ENCODE data around the gene TARBP1.

Gene TARBP1

GRCh38 chr1:234499119-234499942 lies 20.4 kb upstream of the TARBP1 start:
- TF ChIP-seq CTCF (IDR thresholded peaks at IDR 0.05; ENCODE audit: low read depth, low read length) = peak; percentile 94
- in situ Hi-C loops (cut with HindIII; ENCODE audit: low sequenced_read_pairs) = no loop called here
- H3K4me3 ChIP-seq (ENCODE audit: low read depth, low read length) = no peak overlapping the region
- peak; percentile 92 for DNase-seq (ENCODE audit: low read depth, low spot score)

GRCh38 chr1:234498448-234499118 lies 19.6 kb upstream of the TARBP1 start:
- in situ Hi-C loops (cut with HindIII; ENCODE audit: low sequenced_read_pairs) = no loop called here
- H3K4me3 ChIP-seq (ENCODE audit: low read depth, low read length) = no peak overlapping the region

GRCh38 chr1:234497589-234497988 lies 18.6 kb upstream of the TARBP1 start:
- no peak for TF ChIP-seq CTCF (IDR thresholded peaks at IDR 0.05; ENCODE audit: low read depth, low read length)
- in situ Hi-C loops (cut with HindIII; ENCODE audit: low sequenced_read_pairs) = no loop called here
- H3K4me3 ChIP-seq (ENCODE audit: low read depth, low read length) = no peak overlapping the region
- no peak for DNase-seq (ENCODE audit: low read depth, low spot score)

More at GRCh38 chr1:234498448-234499118, 19.6 kb upstream of the TARBP1 start:
- DNase-seq (ENCODE audit: low read depth, low spot score) = no peak
- no peak for TF ChIP-seq CTCF (IDR thresholded peaks at IDR 0.05; ENCODE audit: low read depth, low read length)

- TF ChIP-seq CTCF (IDR thresholded peaks at IDR 0.05; ENCODE audit: low read depth, low read length) = no peak
- peak; percentile 93 for DNase-seq (ENCODE audit: low read depth, low spot score)
- no peak overlapping the region for H3K4me3 ChIP-seq (ENCODE audit: low read depth, low read length)
- in situ Hi-C loops (cut with HindIII; ENCODE audit: low sequenced_read_pairs) = no loop called here
Observed at GRCh38 chr1:234495231-234495990, 16.4 kb upstream of the TARBP1 start.

- no peak for DNase-seq (ENCODE audit: low read depth, low spot score)
- H3K4me3 ChIP-seq (ENCODE audit: low read depth, low read length) = no peak overlapping the region
- no peak for TF ChIP-seq CTCF (IDR thresholded peaks at IDR 0.05; ENCODE audit: low read depth, low read length)
- in situ Hi-C loops (cut with HindIII; ENCODE audit: low sequenced_read_pairs) = no loop called here
Observed at GRCh38 chr1:234494049-234494448, 15.1 kb upstream of the TARBP1 start.

- in situ Hi-C loops (cut with HindIII; ENCODE audit: low sequenced_read_pairs) = no loop called here
- no peak for DNase-seq (ENCODE audit: low read depth, low spot score)
- TF ChIP-seq CTCF (IDR thresholded peaks at IDR 0.05; ENCODE audit: low read depth, low read length) = no peak
- H3K4me3 ChIP-seq (ENCODE audit: low read depth, low read length) = no peak overlapping the region
Observed at GRCh38 chr1:234490793-234491479, 12.0 kb upstream of the TARBP1 start.

Data from astrocyte of the spinal cord (primary cell).